Right lobe of liver (tissue), 4 donors: ENCODE results near the gene TMEM120B.

ENCODE experiments used
- POLR2A ChIP-seq: fragments of 450-650 bp; IDR thresholded peaks from one replicate; pipeline ENCODE4 v1.6.1; 2017; ENCODE audit warnings: antibody characterized with exemption, mild to moderate bottlenecking
- TF ChIP-seq, protein P1 (sequence below), 4 donors: fragments of 200-600 bp in 3 of 4; fragments of 450-650 bp in 1 of 4; IDR thresholded peaks; one replicate each; pipeline versions ENCODE4 v1.5.1 to v1.8.0; 2016 to 2022; ENCODE audit warnings: antibody characterized with exemption in 4 of 4, mild to moderate bottlenecking in 2 of 4
- donor health status: DM: no; HTN: no; CAD: no.
- donor health status: DM: no; HTN: no; CAD: no.
- donor health status: DM: no; HTN: yes; CAD: no.

DNA sequence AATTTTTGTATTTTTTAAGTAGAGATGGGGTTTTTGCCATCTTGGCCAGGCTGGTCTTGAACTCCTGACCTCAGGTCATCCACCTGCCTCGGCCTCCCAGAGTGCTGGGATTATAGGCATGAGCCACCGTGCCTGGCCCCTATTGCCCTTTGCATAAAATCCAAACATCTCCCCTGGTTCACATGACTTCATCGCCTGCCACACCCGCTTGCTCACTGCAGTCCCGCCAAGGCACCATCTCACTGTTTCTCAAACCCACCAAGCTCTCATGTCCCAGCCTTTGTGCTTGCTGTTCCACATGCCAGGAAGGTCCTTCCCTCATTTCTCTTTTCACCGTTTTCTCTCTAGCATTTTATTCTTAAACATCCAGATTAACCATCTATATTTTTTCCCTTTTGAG lies 71.2 kb downstream of the TMEM120B start:
- TF ChIP-seq POLR2A: no peak
- TF ChIP-seq, protein P1, sequence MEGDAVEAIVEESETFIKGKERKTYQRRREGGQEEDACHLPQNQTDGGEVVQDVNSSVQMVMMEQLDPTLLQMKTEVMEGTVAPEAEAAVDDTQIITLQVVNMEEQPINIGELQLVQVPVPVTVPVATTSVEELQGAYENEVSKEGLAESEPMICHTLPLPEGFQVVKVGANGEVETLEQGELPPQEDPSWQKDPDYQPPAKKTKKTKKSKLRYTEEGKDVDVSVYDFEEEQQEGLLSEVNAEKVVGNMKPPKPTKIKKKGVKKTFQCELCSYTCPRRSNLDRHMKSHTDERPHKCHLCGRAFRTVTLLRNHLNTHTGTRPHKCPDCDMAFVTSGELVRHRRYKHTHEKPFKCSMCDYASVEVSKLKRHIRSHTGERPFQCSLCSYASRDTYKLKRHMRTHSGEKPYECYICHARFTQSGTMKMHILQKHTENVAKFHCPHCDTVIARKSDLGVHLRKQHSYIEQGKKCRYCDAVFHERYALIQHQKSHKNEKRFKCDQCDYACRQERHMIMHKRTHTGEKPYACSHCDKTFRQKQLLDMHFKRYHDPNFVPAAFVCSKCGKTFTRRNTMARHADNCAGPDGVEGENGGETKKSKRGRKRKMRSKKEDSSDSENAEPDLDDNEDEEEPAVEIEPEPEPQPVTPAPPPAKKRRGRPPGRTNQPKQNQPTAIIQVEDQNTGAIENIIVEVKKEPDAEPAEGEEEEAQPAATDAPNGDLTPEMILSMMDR (IDR thresholded peaks at IDR 0.05): no peak
